ENCODE measurements around the gene BEST1.

DNA sequence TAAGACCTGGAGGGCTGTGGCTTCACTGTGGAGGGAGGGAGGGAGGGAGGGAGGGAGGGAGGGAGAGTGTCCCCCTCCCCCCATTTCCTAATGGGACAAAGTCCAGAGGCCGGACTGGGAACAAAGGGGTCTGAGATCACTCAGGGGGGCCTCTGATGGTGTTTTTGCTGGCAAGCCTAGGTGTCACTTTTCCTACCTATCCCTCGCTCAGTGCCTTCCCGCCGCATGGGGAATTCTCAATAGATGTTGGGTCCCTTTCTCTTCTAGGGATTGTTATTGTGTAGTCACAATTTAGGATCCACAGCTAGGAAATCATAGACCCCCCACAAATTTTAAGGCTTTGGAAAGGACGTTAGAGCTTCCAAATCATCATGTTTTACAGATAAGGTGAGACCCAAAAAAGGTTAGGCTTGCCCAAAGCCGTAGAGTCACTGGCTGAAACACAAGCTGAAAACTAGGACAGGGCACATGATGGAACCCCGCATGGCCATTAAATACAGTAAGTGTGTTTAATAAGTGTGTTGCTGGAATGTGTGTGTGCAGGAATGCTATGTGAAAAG lies 22.0 kb downstream of the BEST1 start:
- TF ChIP-seq CTCF (conservative IDR thresholded peaks at IDR 0.05 in 1 of 2, IDR thresholded peaks at IDR 0.05 in 1 of 2; ENCODE audit: low read depth in 1 of 2, low read length in 2 of 2): no peak
- no peak for TF ChIP-seq EZH2 (IDR thresholded peaks at IDR 0.05; ENCODE audit: low read length, missing control alignments)
